Liver (tissue), 3 donors: ENCODE results near the gene POU6F2.

ENCODE experiments used
- ATF3 ChIP-seq: IDR thresholded peaks from 2 replicates; pipeline ENCODE4 v1.6.1; 2016; ENCODE audit warnings: antibody characterized with exemption
- CTCF ChIP-seq: fragments of 150-350 bp; IDR thresholded peaks from 2 replicates; pipeline ENCODE4 v1.5.1; 2017; ENCODE audit warnings: improper control_type of control experiment, low read depth, low read length; ENCODE audit not compliant: missing input control
- EGR1 ChIP-seq, 2 donors: IDR thresholded peaks; 2 replicates each; pipeline ENCODE4 v1.6.1; 2016 to 2018; ENCODE audit warnings: antibody characterized with exemption in 2 of 2, low read depth in 2 of 2
- GABPA ChIP-seq, 2 donors: IDR thresholded peaks in 1 of 2; conservative IDR thresholded peaks in 1 of 2; 2 replicates each; pipeline ENCODE4 v1.6.1; 2016; ENCODE audit warnings: antibody characterized with exemption in 2 of 2, mild to moderate bottlenecking in 1 of 2, moderate library complexity in 1 of 2
- JUND ChIP-seq, 2 donors: IDR thresholded peaks; 2 replicates each; pipeline ENCODE4 v1.6.1; 2016; ENCODE audit warnings: antibody characterized with exemption in 2 of 2
- MAX ChIP-seq: IDR thresholded peaks from 2 replicates; pipeline ENCODE4 v1.6.1; 2016; ENCODE audit warnings: antibody characterized with exemption
- RAD21 ChIP-seq, 2 donors: IDR thresholded peaks; 2 replicates each; pipeline ENCODE4 v1.6.1; 2016; ENCODE audit warnings: antibody characterized with exemption in 2 of 2, mild to moderate bottlenecking in 2 of 2
- REST ChIP-seq: IDR thresholded peaks from 2 replicates; pipeline ENCODE4 v1.6.1; 2016; ENCODE audit warnings: antibody characterized with exemption, mild to moderate bottlenecking
- RXRA ChIP-seq, 2 donors: IDR thresholded peaks; 2 replicates each; pipeline ENCODE4 v1.6.1; 2017 to 2018; ENCODE audit warnings: antibody characterized with exemption in 2 of 2, mild to moderate bottlenecking in 1 of 2
- SP1 ChIP-seq: IDR thresholded peaks from 2 replicates; pipeline ENCODE4 v1.6.1; 2018; ENCODE audit warnings: antibody characterized with exemption, mild to moderate bottlenecking
- TAF1 ChIP-seq: conservative IDR thresholded peaks from 2 replicates; pipeline ENCODE4 v1.6.1; 2016; ENCODE audit warnings: antibody characterized with exemption, mild to moderate bottlenecking
- YY1 ChIP-seq: IDR thresholded peaks from 2 replicates; pipeline ENCODE4 v1.6.1; 2016; ENCODE audit warnings: antibody characterized with exemption, mild to moderate bottlenecking
- ZBTB33 ChIP-seq: IDR thresholded peaks from 2 replicates; pipeline ENCODE4 v1.6.1; 2016; ENCODE audit warnings: antibody characterized with exemption
- donor health status: healthy.
- donor health status: healthy.

- TF ChIP-seq CTCF (no peak), RXRA (IDR thresholded peaks at IDR 0.05) (no peak), GABPA (IDR thresholded peaks at IDR 0.05 in 1 of 2, conservative IDR thresholded peaks at IDR 0.05 in 1 of 2) (no peak), SP1 (no peak), MAX (no peak), ZBTB33 (no peak), TAF1 (no peak), RAD21 (IDR thresholded peaks at IDR 0.05) (no peak), REST (no peak), JUND (IDR thresholded peaks at IDR 0.05) (no peak), ATF3 (no peak), YY1 (no peak), EGR1 (IDR thresholded peaks at IDR 0.05; ENCODE audit: low read depth in 2 of 2) (no peak)
Measured at GRCh38 chr7:39360038-39360437, 382.3 kb downstream of the POU6F2 start.
